ENCODE measurements around the gene CAPN2.
"Not testable (repeated sequence)": the region's sequence is repeated elsewhere in the genome, so short reads cannot be mapped to it uniquely, and the experiment has no call there.

The CAPN2 gene

GRCh38 chr1:223740038-223740736 is 27.8 kb downstream of the CAPN2 start:
- not testable (repeated sequence) for DNase-seq

GRCh38 chr1:223741861-223742260 is 29.5 kb downstream of the CAPN2 start:
- DNase-seq = no peak

- DNase-seq = no peak
Measured at GRCh38 chr1:223742856-223743517, 30.6 kb downstream of the CAPN2 start.

GRCh38 chr1:223745731-223746130 is 33.4 kb downstream of the CAPN2 start:
- DNase-seq = no peak

- DNase-seq = no peak
Measured at GRCh38 chr1:223747838-223748335, 35.5 kb downstream of the CAPN2 start.

- no peak for DNase-seq
Measured at GRCh38 chr1:223748405-223748772, 36.0 kb downstream of the CAPN2 start.

- DNase-seq = peak; percentile 85
Measured at GRCh38 chr1:223748773-223749733, 36.7 kb downstream of the CAPN2 start.

GRCh38 chr1:223750730-223751570 is 38.6 kb downstream of the CAPN2 start:
- DNase-seq = no peak

- no peak for DNase-seq
Measured at GRCh38 chr1:223751696-223752095, 39.4 kb downstream of the CAPN2 start.

- no peak for DNase-seq
Measured at GRCh38 chr1:223752721-223753515, 40.6 kb downstream of the CAPN2 start.

GRCh38 chr1:223754681-223755431 is 42.5 kb downstream of the CAPN2 start:
- no peak for DNase-seq

GRCh38 chr1:223755432-223755792 is 43.1 kb downstream of the CAPN2 start:
- no peak for DNase-seq

GRCh38 chr1:223755992-223756775 is 43.8 kb downstream of the CAPN2 start:
- DNase-seq = no peak

- no peak for DNase-seq
Measured at GRCh38 chr1:223756806-223757700, 44.7 kb downstream of the CAPN2 start.

GRCh38 chr1:223758734-223759133 is 46.4 kb downstream of the CAPN2 start:
- DNase-seq = no peak

GRCh38 chr1:223759273-223759672 is 46.9 kb downstream of the CAPN2 start:
- DNase-seq = no peak

GRCh38 chr1:223760833-223761232 is 48.5 kb downstream of the CAPN2 start:
- no peak for DNase-seq

- DNase-seq = no peak
Measured at GRCh38 chr1:223761411-223761810, 49.1 kb downstream of the CAPN2 start.

- no peak for DNase-seq
Measured at GRCh38 chr1:223763251-223763650, 50.9 kb downstream of the CAPN2 start.
